K562 (cell line): ENCODE results near the gene ARHGAP29. TPM values are rescaled to one million over a fixed set of nuclear protein-coding genes. Genes with fewer than 3 reads are reported as not detected.

Source experiments
- ATAC-seq: fragments of 200-7000 bp; cut with Tn5 transposase; 3 replicates; pipeline ENCODE4 v1.9.1; 2020; ENCODE audit warnings: moderate library complexity
- BruUV-seq: library from RNA; stranded (reverse); fragments of 400-500 nt; replicated peaks from 2 replicates; lab custom pipeline; 2021; lab: Mats Ljungman, UMichigan
- CTCF ChIA-PET: fragments of 300-600 bp; formaldehyde crosslinking; extraction: SDS; loops from one replicate; lab custom pipeline; 2021; ENCODE audit warnings: low intra/inter-chr PET ratio; lab: Yijun Ruan, JAX
- POLR2A ChIA-PET: fragments of 300-600, 350-650 bp; sonication (Branson Sonifier 250); formaldehyde crosslinking; extraction: SDS; loops from one replicate; lab custom pipeline; 2021; ENCODE audit warnings: antibody characterized with exemption, inconsistent platforms; lab: Yijun Ruan, JAX
- DNase-seq, 4 experiments: peaks; one replicate each; pipeline versions ENCODE4 v3.0.0 to v3.0.0-alpha.2; 2011 to 2018; ENCODE audit warnings: low spot score in 3 of 4, mixed read lengths in 3 of 4; ENCODE audit errors: extremely low read depth in 1 of 4
- FAIRE-seq: peaks from 2 replicates; lab custom pipeline; 2011; peaks lifted over from hg19 to GRCh38; lab: Jason Lieb, UNC
- H2AFZ ChIP-seq: 2 replicates; pipeline ENCODE4 v1.6.0; 2011; ENCODE audit warnings: low read depth, low read length, control low read depth, inconsistent platforms
- H3K27ac ChIP-seq: fragments of 200-600 bp; 3 replicates; pipeline ENCODE4 v1.8.0; 2011; ENCODE audit warnings: low read depth, mild to moderate bottlenecking, control low read depth, inconsistent platforms, low read length, moderate library complexity, mixed read lengths; ENCODE audit errors: extremely low read depth
- H3K27me3 ChIP-seq, 2 experiments: fragments of 300-600 bp in 1 of 2; 2 replicates in 1 of 2; 3 replicates in 1 of 2; pipeline versions ENCODE4 v1.6.0 to v1.8.0; 2011; ENCODE audit warnings: inconsistent platforms in 2 of 2, low read length in 2 of 2, mild to moderate bottlenecking in 1 of 2, mixed read lengths in 1 of 2, moderate library complexity in 1 of 2; ENCODE audit not compliant: control insufficient read depth in 2 of 2, insufficient read depth in 2 of 2
- H3K36me3 ChIP-seq: fragments of 300-600 bp; 3 replicates; pipeline ENCODE4 v1.8.0; 2011; ENCODE audit warnings: mild to moderate bottlenecking, low read length, inconsistent platforms; ENCODE audit not compliant: control insufficient read depth, insufficient read depth
- H3K4me1 ChIP-seq, 2 experiments: fragments of 200-600 bp in 1 of 2; replicated peaks in 1 of 2; 2 replicates in 1 of 2; 3 replicates in 1 of 2; pipeline versions ENCODE4 v1.5.1 to v1.8.0; 2011; ENCODE audit warnings: inconsistent platforms in 2 of 2, low read length in 2 of 2, mild to moderate bottlenecking in 1 of 2, mixed read lengths in 1 of 2, moderate library complexity in 1 of 2; ENCODE audit not compliant: control insufficient read depth in 2 of 2, insufficient read depth in 2 of 2
- H3K4me2 ChIP-seq: 2 replicates; pipeline ENCODE4 v1.6.1; 2011; ENCODE audit warnings: low read length, control low read depth, inconsistent platforms, mixed read lengths; ENCODE audit not compliant: insufficient read depth
- H3K4me3 ChIP-seq: fragments of 200-600 bp; sonication (generic), shearing (Covaris generic); 2 replicates; pipeline ENCODE4 v1.5.1; 2016; ENCODE audit warnings: control low read depth, inconsistent platforms
- H3K79me2 ChIP-seq: fragments of 200-600 bp; 3 replicates; pipeline ENCODE4 v1.8.0; 2011; ENCODE audit warnings: low read length, inconsistent platforms; ENCODE audit not compliant: control insufficient read depth, insufficient read depth
- H3K9ac ChIP-seq, 2 experiments: 2 replicates each; pipeline versions ENCODE4 v1.6.0 to v1.6.1; 2011; ENCODE audit warnings: low read depth in 2 of 2, low read length in 2 of 2, control low read depth in 1 of 2, inconsistent platforms in 1 of 2, mild to moderate bottlenecking in 1 of 2, mixed read lengths in 1 of 2; ENCODE audit not compliant: insufficient read depth in 1 of 2
- H3K9me1 ChIP-seq: one replicate; pipeline ENCODE4 v1.6.0; 2011; ENCODE audit warnings: inconsistent platforms, mild to moderate bottlenecking, low read length, moderate library complexity; ENCODE audit not compliant: control insufficient read depth, insufficient read depth
- H3K9me3 ChIP-seq: replicated peaks from 2 replicates; pipeline ENCODE4 v1.5.1; 2011; ENCODE audit warnings: low read depth, low read length, inconsistent platforms; ENCODE audit not compliant: control insufficient read depth, insufficient read depth
- H4K20me1 ChIP-seq: replicated peaks from 2 replicates; pipeline ENCODE4 v1.6.1; 2011; ENCODE audit warnings: low read length, inconsistent platforms, mixed read lengths; ENCODE audit not compliant: control insufficient read depth, insufficient read depth
- KDM1A ChIP-seq, 2 experiments: fragments of 450-650 bp; IDR thresholded peaks; 2 replicates each; pipeline ENCODE4 v1.6.1; 2016; ENCODE audit warnings: mild to moderate bottlenecking in 2 of 2
- SIRT6 ChIP-seq: IDR thresholded peaks from one replicate; pipeline ENCODE4 v1.6.1; 2012; ENCODE audit warnings: low read depth, mild to moderate bottlenecking, control low read depth, inconsistent platforms, low read length, moderate library complexity
- SMARCC2 ChIP-seq: fragments of 450-650 bp; IDR thresholded peaks from 2 replicates; pipeline ENCODE4 v1.6.1; 2017; ENCODE audit warnings: antibody characterized with exemption, moderate library complexity, mild to moderate bottlenecking, low read depth
- SRSF7 ChIP-seq: fragments of 200-400 bp; formaldehyde crosslinking; optimal IDR thresholded peaks from 2 replicates; pipeline ENCODE3; 2017; ENCODE audit warnings: mild to moderate bottlenecking, low read depth, low read length
- SRSF9 ChIP-seq: fragments of 200-400 bp; formaldehyde crosslinking; IDR thresholded peaks from 2 replicates; pipeline ENCODE4 v1.6.1; 2017; ENCODE audit warnings: low read depth, low read length, borderline replicate concordance
- STAG1 ChIP-seq: sonication (generic); formaldehyde crosslinking; IDR thresholded peaks from 2 replicates; pipeline ENCODE4 v1.5.0; 2020; ENCODE audit warnings: missing genetic modification reagents, borderline replicate concordance
- TAF9B ChIP-seq: fragments of 450-650 bp; IDR thresholded peaks from 2 replicates; pipeline ENCODE4 v1.6.1; 2018; ENCODE audit warnings: mild to moderate bottlenecking; ENCODE audit not compliant: partially characterized antibody
- ZNF174 ChIP-seq: fragments of 250-450 bp; sonication (Bioruptor Pico); IDR thresholded peaks from 2 replicates; pipeline ENCODE4 v1.4.0; 2020; ENCODE audit warnings: mild to moderate bottlenecking
- ZNF175 ChIP-seq: fragments of 200-800 bp; sonication (Bioruptor generic); IDR thresholded peaks from 2 replicates; pipeline ENCODE4 v1.6.1; 2016; ENCODE audit warnings: low read depth, mild to moderate bottlenecking, missing genetic modification characterization, missing compliant biosample characterization
- ZNF253 ChIP-seq: fragments of 250-450 bp; sonication (Bioruptor Pico); conservative IDR thresholded peaks from 2 replicates; pipeline ENCODE4 v1.6.1; 2021; ENCODE audit warnings: mild to moderate bottlenecking
- WGBS: fragments of 100-300 bp; shearing (Covaris generic); methylation state at CpG from one replicate; pipeline ENCODE4 v1.1.6; 2016; ENCODE audit warnings: low coverage, mixed read lengths; ENCODE audit not compliant: insufficient coverage; ENCODE audit errors: missing lambda C conversion rate; 5-methylcytosine and 5-hydroxymethylcytosine counted together
- in situ Hi-C: fragments of 300-500 bp; cut with MboI; formaldehyde crosslinking; loops from 4 replicates; pipeline ENCODE4 v1.15.0; 2018; ENCODE audit warnings: inconsistent platforms, mixed read lengths
- intact Hi-C: fragments of 100-400 bp; cut with micrococcal nuclease; formaldehyde crosslinking; loops from 2 replicates; pipeline ENCODE4 v1.14.2; 2022
- polyA plus RNA-seq, 8 experiments: library from polyadenylated mRNA; depleted of rRNA in 4 of 8; stranded (reverse) in 5 of 8; unstranded in 3 of 8; fragments of >200 nt; fragmentation: Nextera tagmentation in 2 of 8; fragmentation: Illumina TruSeq in 1 of 8; extraction: Ambion mirVana in 2 of 8; extraction: Trizol in 1 of 8; gene quantifications; 2 replicates each; pipeline versions ENCODE4 v1.2.1 to v1.2.3, GENCODE V29; 2011 to 2014; ENCODE audit warnings: inconsistent platforms in 1 of 8, missing spikeins in 1 of 8
- total RNA-seq, 7 experiments: library from RNA; depleted of rRNA in 6 of 7; stranded (reverse); fragments of >200 nt in 6 of 7; fragmentation: Illumina TruSeq in 2 of 7; extraction: Trizol in 2 of 7; gene quantifications; 2 replicates each; pipeline versions ENCODE4 v1.2.1 to v1.2.3, GENCODE V29; 2011 to 2021; ENCODE audit warnings: low replicate concordance in 1 of 7
- TF ChIP-seq, protein P1 (sequence below): sonication (generic); formaldehyde crosslinking; IDR thresholded peaks from 2 replicates; pipeline ENCODE4 v1.4.0; 2020; ENCODE audit warnings: mild to moderate bottlenecking, missing genetic modification reagents
- TF ChIP-seq, protein P2 (sequence below): fragments of 450-650 bp; IDR thresholded peaks from 2 replicates; pipeline ENCODE4 v1.6.1; 2017; ENCODE audit warnings: mild to moderate bottlenecking, moderate library complexity

The ARHGAP29 gene
- total and polyA plus RNA-seq, 9 of the 15 experiments (the other 6 are each of a cell fraction or from before 2014, with no cell fraction given), result under 0.01 to 0.13 (median 0.02) TPM; not detected in 5

DNA sequence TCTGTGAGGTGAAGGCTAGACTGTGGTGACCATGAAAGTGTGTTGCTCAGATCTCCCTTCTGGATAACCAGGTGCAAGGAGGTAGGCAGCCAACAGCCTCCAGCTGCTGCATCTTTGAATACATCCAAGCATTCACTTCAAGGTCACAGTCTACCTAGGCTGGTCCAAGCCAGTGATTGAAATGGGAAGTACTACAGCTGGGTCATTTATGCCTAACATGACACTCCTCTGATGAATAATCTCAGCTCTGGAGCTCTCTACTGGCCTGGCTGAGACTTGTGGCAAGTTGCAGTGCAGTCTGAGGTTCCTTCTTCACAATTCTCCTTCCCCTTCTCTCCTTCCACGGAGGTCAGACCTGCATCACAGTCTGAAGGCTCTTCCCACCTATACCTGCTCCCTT is 35.0 kb upstream of the ARHGAP29 start:
- H3K4me2 ChIP-seq, result no peak overlapping the region
- no peaks in the 10 kb centered on the region for H3K9me1 ChIP-seq
- H2AFZ ChIP-seq, result no peak overlapping the region
- no peak for ATAC-seq
- 0% methylated on average over 1 of the region's 1 CpG for WGBS
- H3K27me3 ChIP-seq, result no peaks in the 10 kb centered on the region
- BruUV-seq, result no TSS peak
- no peaks in the 10 kb centered on the region for H3K36me3 ChIP-seq
- TF ChIP-seq ZNF175 (no peak), ZNF253 (CRISPR knock-in tag) (no peak), SIRT6 (no peak), KDM1A (IDR thresholded peaks at IDR 0.05) (no peak), SRSF9 (no peak), STAG1 (no peak), SMARCC2 (no peak), SRSF7 (no peak), ZNF174 (CRISPR knock-in tag) (no peak), TAF9B (no peak)
- TF ChIP-seq, protein P1, sequence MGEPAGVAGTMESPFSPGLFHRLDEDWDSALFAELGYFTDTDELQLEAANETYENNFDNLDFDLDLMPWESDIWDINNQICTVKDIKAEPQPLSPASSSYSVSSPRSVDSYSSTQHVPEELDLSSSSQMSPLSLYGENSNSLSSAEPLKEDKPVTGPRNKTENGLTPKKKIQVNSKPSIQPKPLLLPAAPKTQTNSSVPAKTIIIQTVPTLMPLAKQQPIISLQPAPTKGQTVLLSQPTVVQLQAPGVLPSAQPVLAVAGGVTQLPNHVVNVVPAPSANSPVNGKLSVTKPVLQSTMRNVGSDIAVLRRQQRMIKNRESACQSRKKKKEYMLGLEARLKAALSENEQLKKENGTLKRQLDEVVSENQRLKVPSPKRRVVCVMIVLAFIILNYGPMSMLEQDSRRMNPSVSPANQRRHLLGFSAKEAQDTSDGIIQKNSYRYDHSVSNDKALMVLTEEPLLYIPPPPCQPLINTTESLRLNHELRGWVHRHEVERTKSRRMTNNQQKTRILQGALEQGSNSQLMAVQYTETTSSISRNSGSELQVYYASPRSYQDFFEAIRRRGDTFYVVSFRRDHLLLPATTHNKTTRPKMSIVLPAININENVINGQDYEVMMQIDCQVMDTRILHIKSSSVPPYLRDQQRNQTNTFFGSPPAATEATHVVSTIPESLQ (CRISPR knock-in tag), result no peak
- TF ChIP-seq, protein P2, sequence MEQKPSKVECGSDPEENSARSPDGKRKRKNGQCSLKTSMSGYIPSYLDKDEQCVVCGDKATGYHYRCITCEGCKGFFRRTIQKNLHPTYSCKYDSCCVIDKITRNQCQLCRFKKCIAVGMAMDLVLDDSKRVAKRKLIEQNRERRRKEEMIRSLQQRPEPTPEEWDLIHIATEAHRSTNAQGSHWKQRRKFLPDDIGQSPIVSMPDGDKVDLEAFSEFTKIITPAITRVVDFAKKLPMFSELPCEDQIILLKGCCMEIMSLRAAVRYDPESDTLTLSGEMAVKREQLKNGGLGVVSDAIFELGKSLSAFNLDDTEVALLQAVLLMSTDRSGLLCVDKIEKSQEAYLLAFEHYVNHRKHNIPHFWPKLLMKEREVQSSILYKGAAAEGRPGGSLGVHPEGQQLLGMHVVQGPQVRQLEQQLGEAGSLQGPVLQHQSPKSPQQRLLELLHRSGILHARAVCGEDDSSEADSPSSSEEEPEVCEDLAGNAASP, result no peak
- TF ChIP-seq, all 486 proteins: peak for 0
- in situ Hi-C loops, result no loop called here
- Histone ChIP-seq H3K79me2 (no peaks in the 10 kb centered on the region), H3K9ac (no peak overlapping the region), H3K9me3 (no peaks in the 10 kb centered on the region), H3K4me1 (no peaks in the 10 kb centered on the region), H4K20me1 (no peaks in the 10 kb centered on the region), H3K4me3 (no peak overlapping the region), H3K27ac (no peak overlapping the region)
- DNase-seq, result no peak
- POLR2A ChIA-PET, result no interaction called here
- no peak for FAIRE-seq
- CTCF ChIA-PET, result no interaction called here
- intact Hi-C loops, result no loop called here
